ENCODE measurements around the gene SLC66A2. TPM values are rescaled to one million over a fixed set of nuclear protein-coding genes. Genes with fewer than 3 reads are reported as not detected.

The SLC66A2 gene
- total and polyA plus RNA-seq, 2 of the 13 experiments (the other 11 are each of a cell fraction or from before 2014, with no cell fraction given): 33.5 to 41.9 TPM

DNA sequence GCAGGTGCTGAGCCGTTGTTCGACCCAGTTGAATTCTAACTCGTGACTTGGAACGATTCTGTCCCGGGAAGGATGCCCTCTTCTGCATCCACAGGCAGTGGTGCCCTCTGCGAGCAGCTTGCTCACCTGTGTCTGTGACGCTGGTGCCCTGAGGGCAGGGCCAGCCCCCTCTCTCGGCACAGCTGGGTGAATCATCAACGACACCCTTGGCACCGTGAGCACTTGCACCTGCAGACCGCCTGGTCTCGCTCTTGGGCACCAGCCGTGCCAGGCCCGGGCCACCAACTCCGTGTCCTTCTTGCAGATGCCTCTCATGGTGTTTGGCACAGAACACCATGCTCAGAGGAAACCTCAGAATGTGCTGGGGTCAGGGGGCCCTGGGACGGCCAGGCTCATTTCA lies 75.0 kb downstream of the SLC66A2 start (continued):
- TF ChIP-seq MYNN (CRISPR knock-in tag; IDR thresholded peaks at IDR 0.05; ENCODE audit: low read depth) (no peak), ZNF773 (CRISPR knock-in tag; IDR thresholded peaks at IDR 0.05; ENCODE audit: borderline replicate concordance) (no peak)

DNA sequence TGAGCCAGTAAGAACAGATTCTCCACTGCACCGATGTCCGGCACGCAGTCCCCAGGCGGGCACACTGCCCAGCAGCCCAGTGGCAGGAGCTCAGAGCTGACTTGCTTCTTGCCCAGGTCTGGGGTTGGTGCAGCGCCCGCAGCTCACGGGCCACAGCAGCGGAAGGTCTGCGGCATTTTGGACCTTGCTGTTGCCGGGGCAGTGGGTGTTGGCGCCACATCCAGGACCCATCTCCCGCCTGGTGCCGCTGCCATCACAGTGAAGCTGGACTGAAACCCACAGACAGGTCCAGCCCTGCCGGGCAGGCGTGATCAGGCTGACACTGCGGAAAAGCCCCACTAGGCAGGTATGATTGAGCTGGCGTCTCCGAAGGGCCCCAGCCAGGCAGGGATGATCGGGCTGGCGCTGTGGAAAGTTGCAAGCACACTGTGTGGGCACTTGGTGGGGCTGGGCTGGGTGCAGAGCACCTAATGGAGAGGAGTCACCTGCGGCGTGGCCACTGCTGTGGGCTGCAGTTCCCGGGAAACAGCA lies 75.5 kb downstream of the SLC66A2 start:
- no peak for DNase-seq (ENCODE audit: low spot score)

More for the DNA sequence above, 75.5 kb downstream of the SLC66A2 start:
- Histone ChIP-seq H3K4me1 (ENCODE audit: insufficient read depth, low read length) (peaks cover 8% of the 10 kb centered on the region), H3K4me2 (ENCODE audit: low read depth, low read length) (no peak overlapping the region), H3K79me2 (ENCODE audit: insufficient read depth, low read length) (no peaks in the 10 kb centered on the region), H2AFZ (ENCODE audit: low read length) (no peak overlapping the region), H3K27ac (ENCODE audit: extremely low read length, insufficient read depth, low read length) (no peak overlapping the region), H3K27me3 (ENCODE audit: control insufficient read depth in 1 of 2, insufficient read depth in 2 of 2, low read length in 2 of 2) (peaks cover 13 to 67% of the 10 kb centered on the region in 2 experiments; a peak in 4 of 5 replicates), H3K36me3 (replicated peaks in 1 of 2; ENCODE audit: control insufficient read depth in 1 of 2, insufficient read depth in 2 of 2, low read length in 2 of 2) (no peaks in the 10 kb centered on the region), H3K9me3 (ENCODE audit: low read length) (no peaks in the 10 kb centered on the region), H4K20me1 (ENCODE audit: insufficient read depth, low read length) (no peaks in the 10 kb centered on the region), H3K4me3 (replicated peaks in 1 of 3; ENCODE audit: insufficient read depth in 1 of 3, low read depth in 2 of 3, low read length in 3 of 3) (no peak overlapping the region), H3K9ac (ENCODE audit: insufficient read depth, low read depth, low read length) (no peak overlapping the region)
- POLR2A ChIA-PET: no interaction called here
- intact Hi-C loops (cut with micrococcal nuclease; ENCODE audit: unreplicated experiment) (no loop called here), in situ Hi-C loops (cut with HindIII; ENCODE audit: extremely low pct_ligation_motif_present, low pct_unique_long_range_greater_than_20kb) (no loop called here)
- 74% methylated on average over 10 of the region's 23 CpGs for WGBS (ENCODE audit: low lambda C conversion rate)
- ATAC-seq (no peak), FAIRE-seq (no peak)
- BruUV-seq (replicated peaks): no TSS peak
- CTCF ChIA-PET (ENCODE audit: low intra/inter-chr PET ratio, low total read pairs): no interaction called here
- TF ChIP-seq, protein P1, sequence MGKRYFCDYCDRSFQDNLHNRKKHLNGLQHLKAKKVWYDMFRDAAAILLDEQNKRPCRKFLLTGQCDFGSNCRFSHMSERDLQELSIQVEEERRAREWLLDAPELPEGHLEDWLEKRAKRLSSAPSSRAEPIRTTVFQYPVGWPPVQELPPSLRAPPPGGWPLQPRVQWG (CRISPR knock-in tag; IDR thresholded peaks at IDR 0.05; ENCODE audit: borderline replicate concordance, low read depth): no peak
- TF ChIP-seq JUN (CRISPR knock-in tag; IDR thresholded peaks at IDR 0.05) (no peak), THYN1 (CRISPR knock-in tag; IDR thresholded peaks at IDR 0.05; ENCODE audit: borderline replicate concordance, low read depth) (no peak), TBX3 (IDR thresholded peaks at IDR 0.05; ENCODE audit: borderline replicate concordance) (no peak), ZNF543 (CRISPR knock-in tag; IDR thresholded peaks at IDR 0.05) (no peak), ZFX (CRISPR knock-in tag; IDR thresholded peaks at IDR 0.05; ENCODE audit: low read depth) (no peak)
- TF ChIP-seq, protein P2, sequence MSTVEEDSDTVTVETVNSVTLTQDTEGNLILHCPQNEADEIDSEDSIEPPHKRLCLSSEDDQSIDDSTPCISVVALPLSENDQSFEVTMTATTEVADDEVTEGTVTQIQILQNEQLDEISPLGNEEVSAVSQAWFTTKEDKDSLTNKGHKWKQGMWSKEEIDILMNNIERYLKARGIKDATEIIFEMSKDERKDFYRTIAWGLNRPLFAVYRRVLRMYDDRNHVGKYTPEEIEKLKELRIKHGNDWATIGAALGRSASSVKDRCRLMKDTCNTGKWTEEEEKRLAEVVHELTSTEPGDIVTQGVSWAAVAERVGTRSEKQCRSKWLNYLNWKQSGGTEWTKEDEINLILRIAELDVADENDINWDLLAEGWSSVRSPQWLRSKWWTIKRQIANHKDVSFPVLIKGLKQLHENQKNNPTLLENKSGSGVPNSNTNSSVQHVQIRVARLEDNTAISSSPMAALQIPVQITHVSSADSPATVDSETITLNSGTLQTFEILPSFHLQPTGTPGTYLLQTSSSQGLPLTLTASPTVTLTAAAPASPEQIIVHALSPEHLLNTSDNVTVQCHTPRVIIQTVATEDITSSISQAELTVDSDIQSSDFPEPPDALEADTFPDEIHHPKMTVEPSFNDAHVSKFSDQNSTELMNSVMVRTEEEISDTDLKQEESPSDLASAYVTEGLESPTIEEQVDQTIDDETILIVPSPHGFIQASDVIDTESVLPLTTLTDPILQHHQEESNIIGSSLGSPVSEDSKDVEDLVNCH (CRISPR knock-in tag; IDR thresholded peaks at IDR 0.05): no peak
- TF ChIP-seq, protein P3, sequence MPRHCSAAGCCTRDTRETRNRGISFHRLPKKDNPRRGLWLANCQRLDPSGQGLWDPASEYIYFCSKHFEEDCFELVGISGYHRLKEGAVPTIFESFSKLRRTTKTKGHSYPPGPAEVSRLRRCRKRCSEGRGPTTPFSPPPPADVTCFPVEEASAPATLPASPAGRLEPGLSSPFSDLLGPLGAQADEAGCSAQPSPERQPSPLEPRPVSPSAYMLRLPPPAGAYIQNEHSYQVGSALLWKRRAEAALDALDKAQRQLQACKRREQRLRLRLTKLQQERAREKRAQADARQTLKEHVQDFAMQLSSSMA (CRISPR knock-in tag; IDR thresholded peaks at IDR 0.05): no peak
- TF ChIP-seq, protein P4, sequence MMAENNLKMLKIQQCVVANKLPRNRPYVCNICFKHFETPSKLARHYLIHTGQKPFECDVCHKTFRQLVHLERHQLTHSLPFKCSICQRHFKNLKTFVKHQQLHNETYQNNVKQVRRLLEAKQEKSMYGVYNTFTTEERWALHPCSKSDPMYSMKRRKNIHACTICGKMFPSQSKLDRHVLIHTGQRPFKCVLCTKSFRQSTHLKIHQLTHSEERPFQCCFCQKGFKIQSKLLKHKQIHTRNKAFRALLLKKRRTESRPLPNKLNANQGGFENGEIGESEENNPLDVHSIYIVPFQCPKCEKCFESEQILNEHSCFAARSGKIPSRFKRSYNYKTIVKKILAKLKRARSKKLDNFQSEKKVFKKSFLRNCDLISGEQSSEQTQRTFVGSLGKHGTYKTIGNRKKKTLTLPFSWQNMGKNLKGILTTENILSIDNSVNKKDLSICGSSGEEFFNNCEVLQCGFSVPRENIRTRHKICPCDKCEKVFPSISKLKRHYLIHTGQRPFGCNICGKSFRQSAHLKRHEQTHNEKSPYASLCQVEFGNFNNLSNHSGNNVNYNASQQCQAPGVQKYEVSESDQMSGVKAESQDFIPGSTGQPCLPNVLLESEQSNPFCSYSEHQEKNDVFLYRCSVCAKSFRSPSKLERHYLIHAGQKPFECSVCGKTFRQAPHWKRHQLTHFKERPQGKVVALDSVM (CRISPR knock-in tag; IDR thresholded peaks at IDR 0.05): no peak
